Measurements from ENCODE around the gene TCTN1.

- TF ChIP-seq POLR2A (IDR thresholded peaks at IDR 0.05): no peak
- TF ChIP-seq, protein P1, sequence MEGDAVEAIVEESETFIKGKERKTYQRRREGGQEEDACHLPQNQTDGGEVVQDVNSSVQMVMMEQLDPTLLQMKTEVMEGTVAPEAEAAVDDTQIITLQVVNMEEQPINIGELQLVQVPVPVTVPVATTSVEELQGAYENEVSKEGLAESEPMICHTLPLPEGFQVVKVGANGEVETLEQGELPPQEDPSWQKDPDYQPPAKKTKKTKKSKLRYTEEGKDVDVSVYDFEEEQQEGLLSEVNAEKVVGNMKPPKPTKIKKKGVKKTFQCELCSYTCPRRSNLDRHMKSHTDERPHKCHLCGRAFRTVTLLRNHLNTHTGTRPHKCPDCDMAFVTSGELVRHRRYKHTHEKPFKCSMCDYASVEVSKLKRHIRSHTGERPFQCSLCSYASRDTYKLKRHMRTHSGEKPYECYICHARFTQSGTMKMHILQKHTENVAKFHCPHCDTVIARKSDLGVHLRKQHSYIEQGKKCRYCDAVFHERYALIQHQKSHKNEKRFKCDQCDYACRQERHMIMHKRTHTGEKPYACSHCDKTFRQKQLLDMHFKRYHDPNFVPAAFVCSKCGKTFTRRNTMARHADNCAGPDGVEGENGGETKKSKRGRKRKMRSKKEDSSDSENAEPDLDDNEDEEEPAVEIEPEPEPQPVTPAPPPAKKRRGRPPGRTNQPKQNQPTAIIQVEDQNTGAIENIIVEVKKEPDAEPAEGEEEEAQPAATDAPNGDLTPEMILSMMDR (IDR thresholded peaks at IDR 0.05): no peak
Measured at GRCh38 chr12:110592078-110592477, 21.9 kb upstream of the TCTN1 start.

Data from thyroid gland (tissue), 4 donors.